HG02571 (cell line): ENCODE measurements around the gene CHAC1.
"Not testable (repeated sequence)": the region's sequence is repeated elsewhere in the genome, so short reads cannot be mapped to it uniquely, and the experiment has no call there.

Experiments used
- ATAC-seq: cut with Tn5 transposase; IDR thresholded peaks from one replicate; pipeline ENCODE4 v1.9.1; 2021; ENCODE audit warnings: mild to moderate bottlenecking, moderate library complexity; ENCODE audit not compliant: unreplicated experiment

The CHAC1 gene

DNA sequence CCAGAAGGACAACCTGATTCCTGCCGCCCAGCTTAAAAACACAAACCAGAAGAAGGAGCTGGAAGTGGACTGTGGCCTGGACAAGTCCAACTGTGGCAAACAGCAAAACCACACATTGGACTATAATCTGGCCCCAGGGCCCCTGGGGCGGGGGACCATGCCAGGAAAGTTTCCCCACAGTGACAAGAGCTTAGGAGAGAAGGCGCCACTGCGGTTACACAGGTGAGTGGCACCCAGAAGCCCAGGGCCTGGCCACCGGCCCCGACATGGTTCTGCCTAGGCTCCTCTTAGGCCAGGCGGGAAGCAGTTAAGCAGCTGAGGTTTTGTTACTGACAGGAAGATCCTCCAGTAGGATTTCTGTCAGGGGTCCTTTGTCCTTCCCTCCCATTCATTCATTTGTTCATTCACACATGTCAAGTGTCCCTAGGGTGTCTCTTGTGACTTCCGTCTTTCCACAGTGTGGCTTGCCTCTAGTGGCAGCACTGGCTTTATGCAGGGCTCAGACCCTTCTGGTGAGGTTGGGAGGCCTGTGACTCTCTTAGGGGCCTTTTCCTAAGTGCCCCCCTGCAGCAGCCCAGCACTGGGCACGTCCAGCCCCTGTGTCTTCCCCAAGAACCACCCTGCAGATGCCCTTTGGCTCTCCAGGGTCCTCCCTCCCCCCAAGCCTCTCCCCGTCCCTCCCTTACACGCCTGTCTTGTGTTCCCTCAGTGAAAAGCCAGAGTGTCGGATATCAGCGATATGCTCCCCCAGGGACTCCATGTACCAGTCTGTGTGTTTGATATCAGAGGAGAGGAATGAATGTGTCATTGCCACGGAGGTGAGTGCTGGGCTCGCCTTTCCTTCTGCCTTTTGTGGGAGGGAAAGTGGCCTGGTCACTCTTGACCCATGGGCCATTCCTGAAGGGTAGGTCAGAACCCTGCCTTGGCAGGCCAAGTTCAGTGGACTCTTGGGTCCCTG is 16.3 kb upstream of the CHAC1 start:
- ATAC-seq: no peak

DNA sequence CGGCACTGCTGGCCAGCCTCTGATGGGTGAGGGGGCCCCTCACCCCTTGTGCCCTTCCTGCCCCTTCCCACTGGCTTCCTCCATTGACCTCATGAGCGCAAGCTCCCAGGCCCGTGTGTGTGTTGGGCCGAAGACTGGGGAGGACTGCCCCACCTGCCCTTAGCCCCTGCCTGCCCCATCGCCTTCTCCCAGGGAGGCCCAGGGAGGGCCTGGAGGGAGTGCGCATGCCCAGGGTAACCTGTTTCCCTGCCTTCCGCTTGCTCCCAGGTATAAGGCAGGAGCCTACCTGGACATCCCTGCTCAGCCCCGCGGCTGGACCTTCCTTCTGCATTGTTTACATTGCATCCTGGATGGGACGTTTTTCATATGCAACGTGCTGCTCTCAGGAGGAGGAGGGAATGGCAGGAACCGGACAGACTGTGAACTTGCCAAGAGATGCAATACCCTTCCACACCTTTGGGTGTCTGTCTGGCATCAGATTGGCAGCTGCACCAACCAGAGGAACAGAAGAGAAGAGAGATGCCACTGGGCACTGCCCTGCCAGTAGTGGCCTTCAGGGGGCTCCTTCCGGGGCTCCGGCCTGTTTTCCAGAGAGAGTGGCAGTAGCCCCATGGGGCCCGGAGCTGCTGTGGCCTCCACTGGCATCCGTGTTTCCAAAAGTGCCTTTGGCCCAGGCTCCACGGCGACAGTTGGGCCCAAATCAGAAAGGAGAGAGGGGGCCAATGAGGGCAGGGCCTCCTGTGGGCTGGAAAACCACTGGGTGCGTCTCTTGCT is 15.3 kb upstream of the CHAC1 start:
- no peak for ATAC-seq

DNA sequence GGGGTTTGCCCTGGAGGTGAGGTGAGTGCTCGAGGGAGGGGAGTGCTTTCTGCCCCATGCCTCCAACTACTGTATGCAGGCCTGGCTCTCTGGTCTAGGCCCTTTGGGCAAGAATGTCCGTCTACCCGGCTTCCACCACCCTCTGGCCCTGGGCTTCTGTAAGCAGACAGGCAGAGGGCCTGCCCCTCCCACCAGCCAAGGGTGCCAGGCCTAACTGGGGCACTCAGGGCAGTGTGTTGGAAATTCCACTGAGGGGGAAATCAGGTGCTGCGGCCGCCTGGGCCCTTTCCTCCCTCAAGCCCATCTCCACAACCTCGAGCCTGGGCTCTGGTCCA is 14.8 kb upstream of the CHAC1 start:
- ATAC-seq: no peak

DNA sequence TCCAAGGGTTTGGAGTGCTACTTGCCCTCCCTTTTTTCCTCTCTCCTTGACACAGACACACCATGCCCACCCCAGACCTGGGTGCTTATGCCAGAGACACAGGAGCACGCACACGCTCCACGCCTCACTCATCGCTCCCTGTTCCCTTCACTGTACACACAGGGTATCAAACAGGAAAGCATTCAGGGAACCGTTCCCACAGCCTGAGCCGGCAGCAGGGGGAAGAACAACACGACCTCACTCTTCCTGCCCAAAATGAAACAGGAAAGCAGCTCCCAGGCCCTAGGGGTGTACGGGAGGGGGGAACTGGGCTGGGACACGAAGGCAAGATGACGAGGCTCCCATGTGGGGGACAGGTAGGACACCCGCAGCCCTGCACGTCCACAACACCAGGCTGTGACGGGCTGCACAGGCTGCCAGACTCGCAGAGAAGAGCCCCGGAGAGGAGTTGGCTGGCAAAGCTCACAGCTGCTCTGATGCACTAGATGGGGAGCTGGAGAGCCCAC is 12.9 kb upstream of the CHAC1 start:
- no peak for ATAC-seq

DNA sequence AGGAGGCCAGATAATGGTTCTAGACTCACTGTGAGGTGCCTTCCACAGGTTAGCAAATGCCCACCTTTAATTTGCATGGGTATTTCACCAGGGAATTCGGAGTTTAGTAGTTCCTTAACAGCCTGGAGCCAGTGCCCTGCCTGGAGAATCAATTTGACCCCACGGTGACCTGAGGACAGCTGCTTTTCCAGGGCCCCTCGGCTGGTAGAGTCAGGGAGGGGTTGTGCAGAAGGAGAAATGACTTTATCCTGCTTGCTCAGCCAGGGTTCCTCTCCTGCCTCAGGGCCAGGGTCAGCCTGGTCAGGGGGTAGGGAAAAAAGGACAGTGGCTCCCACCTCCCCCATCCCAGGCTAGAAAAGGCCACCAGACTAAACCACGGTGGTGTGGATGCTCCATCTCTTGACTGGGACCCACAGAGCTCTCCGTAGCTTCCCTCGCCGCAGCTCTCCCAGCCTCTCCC is 12.2 kb upstream of the CHAC1 start:
- no peak for ATAC-seq

DNA sequence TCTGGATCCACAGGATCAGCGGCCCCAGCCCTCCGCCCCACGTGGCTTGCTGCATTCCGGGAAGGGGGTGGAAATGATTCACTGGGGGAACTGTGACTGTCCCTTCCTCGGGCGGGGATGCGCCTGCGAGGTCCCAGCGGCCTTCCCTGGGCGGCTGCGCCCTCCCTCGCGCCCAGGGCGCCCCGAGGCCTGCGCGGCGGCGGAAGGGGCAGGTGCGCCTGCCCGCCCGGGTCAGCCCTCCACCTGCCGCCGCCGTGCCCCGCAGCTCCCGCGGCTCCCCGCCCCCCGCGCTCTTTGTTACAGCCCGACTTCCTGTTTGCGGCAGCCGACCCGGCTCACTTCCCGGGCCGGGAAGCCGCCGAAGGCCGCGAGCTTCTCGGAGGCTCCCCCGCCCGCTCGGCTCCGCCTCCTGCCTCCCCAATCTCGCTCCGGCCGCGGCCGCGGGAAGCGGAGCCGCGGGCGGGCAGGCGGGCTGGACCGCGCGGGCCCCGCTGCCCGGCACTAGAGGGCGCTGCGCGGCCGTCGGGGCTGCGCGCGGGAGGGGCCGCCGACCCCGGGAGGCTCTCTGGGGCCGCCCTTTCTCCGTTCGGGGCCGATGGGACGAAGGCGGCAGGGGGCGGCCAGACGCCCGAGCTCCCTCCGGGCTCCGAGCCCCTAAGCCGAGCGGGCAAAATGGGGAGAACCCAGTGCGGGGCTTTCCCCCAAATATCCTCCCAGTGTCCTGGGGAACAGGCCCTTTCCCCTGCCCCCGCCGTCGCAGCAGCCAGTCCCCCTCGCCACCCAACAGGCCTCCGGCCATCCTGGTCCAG is 11.5 kb upstream of the CHAC1 start:
- no peak for ATAC-seq

DNA sequence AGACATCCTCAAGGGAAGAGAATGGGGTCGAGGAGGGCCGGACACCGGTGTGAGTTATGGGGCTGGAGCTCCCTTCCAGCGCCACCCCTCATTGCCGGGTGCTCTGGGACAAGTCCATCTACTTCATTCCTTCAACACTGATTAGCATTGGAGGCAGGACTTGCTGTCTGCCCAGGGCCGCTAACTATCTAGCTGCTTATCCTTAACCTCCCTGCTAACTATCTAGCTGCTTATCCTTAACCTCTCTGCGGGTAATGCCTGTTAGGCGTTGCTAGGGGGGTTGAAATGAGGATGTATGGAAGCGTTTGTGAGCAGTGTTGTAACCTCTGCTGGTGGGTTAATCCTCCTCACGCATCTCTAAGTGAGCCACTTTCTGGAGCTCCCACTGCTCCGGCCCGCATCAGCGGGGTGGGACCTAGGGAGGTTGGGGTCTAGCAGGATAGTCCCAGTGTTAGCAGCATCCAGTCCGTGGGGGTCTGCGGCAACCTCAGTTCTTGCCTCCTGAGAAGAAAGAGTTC is 10.9 kb upstream of the CHAC1 start:
- ATAC-seq: no peak

DNA sequence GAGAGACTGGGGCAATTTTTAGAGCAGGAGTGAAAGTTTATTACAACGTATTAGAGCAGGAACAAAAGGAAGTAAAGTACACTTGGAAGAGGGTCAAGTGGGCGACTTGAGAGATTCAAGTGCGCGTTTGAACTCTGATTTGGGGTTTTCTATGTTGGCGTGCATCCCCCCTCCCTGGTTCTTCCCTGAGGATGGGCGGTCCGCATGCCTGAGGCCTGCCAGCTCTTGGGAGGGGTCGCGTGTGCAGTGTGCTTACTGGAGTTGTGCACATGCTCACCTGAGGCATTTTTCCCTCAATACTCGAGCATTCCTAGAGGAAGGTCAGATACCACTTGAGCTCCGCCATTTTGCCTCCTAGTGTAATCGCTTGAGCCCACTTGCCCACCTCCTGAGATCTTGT is 10.4 kb upstream of the CHAC1 start:
- ATAC-seq: no peak

DNA sequence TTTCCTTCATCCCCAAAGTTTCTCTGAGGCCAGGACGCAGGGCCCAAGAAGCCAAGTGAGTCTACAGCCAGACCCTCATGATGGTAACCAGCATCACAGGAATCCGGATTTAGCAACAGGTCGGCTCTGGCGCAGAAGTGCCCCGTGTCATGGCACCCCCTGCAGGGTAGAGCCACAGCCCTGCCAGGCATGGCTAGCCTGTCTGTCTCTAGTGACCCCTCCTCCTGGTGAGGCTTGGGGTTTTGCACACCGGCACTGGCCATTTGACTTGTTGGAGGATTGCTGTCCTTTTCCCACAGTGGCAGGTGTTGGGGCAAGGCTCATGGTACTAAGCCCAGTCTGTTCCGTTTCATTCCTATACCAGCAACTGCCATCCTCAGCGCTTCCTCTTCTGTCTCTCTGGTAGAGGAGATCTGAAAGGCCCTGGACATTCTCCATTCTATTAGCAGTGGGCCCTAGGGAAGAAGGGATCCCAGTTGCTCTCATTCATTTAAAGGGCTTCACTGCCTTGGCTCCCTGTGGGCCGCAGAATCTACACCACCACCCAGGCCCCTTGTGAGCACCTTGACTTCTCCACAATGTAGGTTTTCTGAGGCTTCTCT is 9.4 kb upstream of the CHAC1 start:
- no peak for ATAC-seq

DNA sequence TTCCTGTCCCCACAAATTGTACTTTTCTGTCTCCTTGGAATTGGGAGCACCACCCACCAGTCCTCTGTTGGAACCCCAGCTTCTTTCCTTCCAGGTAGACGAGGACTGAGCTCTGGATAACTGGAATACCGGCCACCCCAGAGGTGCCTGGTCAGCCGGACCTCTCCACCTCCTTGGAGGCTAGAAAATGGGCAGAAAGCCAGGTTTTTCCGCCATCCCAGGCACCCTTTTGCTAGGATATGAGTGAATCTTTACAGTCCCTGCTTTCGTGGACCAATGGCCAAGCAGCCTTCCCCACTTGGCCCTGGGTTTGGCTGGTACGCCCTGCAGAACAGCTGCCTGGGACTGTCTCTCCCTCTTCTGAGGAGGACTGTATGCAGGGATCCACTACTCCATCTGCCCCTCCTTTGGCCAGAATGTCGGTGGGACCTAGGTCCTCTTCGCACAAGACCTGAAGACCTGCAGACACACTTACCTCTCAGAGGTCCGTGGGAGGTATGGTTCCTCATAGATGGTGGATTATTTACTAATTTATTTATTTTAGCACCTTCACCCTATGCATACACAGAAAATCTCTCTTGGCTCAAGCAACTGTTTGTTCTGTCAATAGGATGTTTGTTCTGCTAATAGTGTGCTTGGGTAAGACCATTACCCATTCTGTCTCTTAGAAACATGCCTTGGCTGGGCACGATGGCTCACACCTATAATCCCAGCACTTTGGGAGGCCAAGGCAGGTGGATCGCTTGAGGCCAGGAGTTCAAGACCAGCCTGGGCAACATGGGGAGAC is 8.6 kb upstream of the CHAC1 start:
- ATAC-seq: no peak

DNA sequence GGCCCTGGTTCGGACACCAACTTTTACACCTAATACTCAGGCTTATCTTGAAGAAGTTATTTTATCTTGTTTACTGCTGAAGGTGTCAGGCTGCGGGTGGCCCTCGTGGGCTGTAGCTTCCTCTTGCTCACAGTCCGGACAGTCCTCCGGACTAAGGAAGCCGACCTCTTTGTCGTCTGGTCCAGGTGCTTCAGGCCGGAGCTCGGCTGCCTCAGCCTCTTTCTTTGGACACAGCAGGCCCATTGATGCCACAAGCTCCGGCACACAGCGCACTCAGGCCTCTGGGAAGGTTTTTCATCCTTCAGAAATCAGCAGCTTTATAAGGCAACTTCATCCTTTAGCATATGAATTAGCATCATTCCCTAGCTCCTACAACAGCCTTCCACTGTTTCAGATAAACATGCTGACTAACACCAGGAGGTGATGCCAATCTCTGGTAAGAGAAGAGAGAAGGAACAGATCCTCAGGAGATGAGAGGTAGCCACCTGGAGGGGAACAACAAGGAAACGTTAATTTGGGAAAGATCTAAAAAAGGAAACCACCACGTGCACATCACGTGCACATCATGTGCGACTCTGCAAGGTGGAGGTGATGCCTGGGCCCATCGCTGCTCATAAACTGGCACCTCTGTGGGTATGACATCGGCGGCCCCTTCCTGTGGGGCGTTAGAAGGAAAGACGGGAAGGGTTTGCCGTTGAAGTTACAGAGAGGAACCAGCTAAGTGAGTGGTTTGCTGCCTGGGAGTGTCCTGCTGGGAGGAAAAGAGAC is 4.4 kb upstream of the CHAC1 start:
- ATAC-seq: no peak

DNA sequence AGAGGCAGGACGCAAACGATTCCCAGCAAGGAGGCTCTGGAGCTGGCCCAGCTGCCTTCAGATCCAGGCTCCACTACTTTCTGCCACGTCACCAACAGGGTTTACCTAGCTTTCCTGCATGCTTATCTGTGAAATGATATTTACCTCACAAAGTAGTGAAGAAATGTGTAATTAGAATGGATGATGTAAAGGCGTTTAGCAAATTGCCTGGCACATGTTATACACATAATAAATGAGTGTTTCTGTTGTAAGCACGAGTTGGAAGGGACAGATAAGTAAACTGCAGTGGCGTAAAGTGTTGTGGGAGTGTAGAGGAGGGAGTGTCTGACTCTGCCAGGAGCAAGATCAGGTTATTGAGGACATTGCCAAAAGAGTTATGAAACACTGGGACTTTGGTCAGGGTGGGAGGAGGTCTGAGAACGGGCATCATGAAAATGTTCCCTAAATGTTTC is 3.5 kb upstream of the CHAC1 start:
- ATAC-seq: no peak

DNA sequence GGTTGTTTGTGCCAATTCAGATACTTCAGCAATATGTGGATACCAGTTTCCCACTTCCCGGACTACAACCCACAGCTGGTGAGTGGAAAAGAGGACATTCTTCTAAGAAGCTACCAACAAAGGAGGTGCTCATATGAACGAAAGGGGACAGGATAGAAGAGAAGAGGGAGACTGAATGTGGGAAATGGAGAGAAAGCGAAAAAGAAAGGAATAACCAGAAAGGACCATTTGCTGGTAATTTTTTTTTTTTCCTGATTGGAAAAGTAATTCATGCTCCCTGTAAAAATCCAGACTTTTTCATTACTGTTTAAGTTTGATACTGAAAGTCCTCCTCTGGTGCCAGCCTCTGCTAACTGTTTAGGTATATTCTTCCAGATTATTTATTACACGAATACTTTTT is 1.5 kb upstream of the CHAC1 start:
- ATAC-seq: no peak

DNA sequence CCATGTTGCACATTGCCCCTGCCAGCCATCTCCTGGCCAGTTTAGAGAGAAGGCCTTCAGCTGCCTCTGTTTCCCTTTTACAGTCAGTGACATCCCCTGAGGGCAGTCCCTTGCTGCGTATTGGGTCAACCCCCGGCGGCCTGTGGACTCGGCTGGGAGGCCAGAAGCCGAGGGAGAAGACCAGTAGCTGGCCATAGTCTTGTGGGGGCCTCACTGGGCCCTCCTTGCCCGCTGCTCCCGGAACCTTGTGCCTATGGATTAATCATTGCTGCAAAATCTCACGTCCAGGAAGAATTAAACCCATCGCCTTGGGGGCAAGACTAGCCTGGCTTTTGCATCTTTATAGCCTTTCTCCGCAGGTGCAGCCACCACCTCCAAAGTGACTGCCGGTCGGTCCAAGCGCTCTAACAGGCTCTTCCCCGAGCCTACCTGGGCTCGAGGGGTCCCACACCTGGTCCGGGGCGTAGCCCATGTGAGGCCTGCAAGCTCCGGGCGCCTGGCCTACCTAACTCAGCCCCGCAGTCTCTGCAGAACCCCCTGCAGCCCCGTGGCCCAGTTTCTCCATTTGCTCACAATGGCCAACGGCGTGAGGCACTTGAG is 870 bp upstream of the CHAC1 start:
- ATAC-seq: no peak

DNA sequence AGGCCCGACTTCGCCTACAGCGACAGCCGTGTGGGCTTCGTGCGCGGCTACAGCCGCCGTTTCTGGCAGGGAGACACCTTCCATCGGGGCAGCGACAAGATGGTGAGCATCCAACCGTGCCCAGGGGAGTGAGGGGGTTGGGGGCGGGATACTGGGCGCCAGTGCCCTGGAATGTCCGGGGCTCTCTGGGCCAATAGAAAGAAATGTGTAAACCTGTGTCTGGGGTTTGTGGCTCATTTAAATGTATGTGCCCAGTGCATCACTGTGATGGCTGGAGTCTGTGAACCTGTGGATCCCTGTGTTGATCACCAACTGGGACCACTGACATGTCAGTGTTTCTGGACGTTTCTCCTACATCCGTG is 423 bp downstream of the CHAC1 start:
- peak; percentile 1 for ATAC-seq

DNA sequence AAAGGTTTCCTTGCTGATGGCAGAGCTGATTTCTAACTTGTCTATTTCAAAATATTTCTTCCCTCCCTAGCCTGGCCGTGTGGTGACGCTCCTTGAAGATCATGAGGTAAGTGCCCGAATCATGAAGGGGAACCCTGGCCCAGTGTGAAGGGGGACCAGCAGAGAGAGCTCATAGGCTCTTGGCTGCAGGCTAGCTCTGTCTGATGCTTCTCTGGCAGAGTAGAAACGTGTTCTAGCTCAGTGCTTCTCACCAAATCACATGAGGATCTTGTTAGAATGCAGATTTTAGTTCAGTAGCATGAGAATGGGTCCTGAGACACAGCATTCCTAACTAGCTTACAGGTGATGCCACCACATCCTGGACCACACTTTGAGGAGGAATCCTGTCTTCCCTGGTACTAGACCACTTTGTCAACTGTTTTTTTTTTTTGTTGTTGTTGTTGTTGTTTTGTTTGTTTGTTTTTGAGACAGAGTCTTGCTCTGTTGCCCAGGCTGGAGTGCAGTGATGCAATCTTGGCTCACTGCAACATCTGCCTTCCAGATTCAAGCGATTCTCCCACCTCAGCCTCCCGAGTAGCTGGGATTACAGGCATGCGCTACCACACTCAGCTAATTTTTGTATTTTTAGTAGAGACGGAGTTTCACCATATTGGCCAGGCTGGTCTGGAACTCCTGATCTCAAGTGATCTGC is 1.0 kb downstream of the CHAC1 start:
- ATAC-seq: not testable (repeated sequence)

DNA sequence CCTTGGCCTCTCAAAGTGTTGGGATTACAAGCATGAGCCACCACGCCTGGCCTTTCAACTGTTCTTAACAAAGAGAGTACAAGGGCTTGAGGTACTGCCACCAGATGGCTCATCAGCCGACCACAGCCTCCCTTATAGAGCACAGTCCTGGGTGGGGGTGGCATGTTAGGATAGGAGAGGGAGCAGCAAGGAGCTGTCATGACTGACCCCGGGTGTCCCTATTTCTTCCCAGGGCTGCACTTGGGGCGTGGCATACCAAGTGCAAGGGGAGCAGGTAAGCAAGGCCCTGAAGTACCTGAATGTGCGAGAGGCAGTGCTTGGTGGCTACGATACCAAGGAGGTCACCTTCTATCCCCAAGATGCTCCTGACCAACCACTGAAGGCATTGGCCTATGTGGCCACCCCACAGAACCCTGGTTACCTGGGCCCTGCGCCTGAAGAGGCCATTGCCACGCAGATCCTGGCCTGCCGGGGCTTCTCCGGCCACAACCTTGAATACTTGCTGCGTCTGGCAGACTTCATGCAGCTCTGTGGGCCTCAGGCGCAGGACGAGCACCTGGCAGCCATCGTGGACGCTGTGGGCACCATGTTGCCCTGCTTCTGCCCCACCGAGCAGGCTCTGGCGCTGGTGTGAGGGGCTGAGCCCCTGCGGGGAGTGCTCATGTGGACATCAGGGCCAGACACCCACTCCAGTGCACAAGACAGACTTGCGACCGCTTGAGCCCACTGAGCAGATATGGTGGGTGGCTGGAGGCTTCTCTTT is 2.1 kb downstream of the CHAC1 start:
- no peak for ATAC-seq
